Measurements from ENCODE around the gene EGLN3.

Gene EGLN3

DNA sequence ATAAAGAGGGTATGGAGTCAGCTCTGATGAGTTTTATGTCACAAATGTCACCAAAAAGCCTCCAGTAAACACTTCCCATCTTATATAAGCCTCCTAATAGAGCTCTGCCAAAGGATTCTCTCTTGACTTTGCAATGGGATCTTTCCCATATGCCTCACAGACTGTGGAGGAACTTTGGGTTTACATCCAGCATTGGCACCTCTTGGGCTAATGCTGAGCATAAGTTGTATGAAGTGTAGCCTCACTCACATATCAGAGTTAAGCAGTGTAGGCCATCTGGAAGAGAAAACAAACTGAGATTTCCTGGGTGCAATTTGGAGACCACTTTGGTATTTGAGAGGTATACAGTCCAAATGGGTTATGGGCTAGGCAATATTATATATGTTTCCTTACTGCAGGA is 24.9 kb downstream of the EGLN3 start:
- DNase-seq (ENCODE audit: low read depth) = no peak

GRCh38 chr14:33925235-33925634 is 25.6 kb downstream of the EGLN3 start:
- DNase-seq (ENCODE audit: low read depth) = no peak
- H3K4me3 ChIP-seq (ENCODE audit: low read length) = no peak overlapping the region
- TF ChIP-seq, protein P1, sequence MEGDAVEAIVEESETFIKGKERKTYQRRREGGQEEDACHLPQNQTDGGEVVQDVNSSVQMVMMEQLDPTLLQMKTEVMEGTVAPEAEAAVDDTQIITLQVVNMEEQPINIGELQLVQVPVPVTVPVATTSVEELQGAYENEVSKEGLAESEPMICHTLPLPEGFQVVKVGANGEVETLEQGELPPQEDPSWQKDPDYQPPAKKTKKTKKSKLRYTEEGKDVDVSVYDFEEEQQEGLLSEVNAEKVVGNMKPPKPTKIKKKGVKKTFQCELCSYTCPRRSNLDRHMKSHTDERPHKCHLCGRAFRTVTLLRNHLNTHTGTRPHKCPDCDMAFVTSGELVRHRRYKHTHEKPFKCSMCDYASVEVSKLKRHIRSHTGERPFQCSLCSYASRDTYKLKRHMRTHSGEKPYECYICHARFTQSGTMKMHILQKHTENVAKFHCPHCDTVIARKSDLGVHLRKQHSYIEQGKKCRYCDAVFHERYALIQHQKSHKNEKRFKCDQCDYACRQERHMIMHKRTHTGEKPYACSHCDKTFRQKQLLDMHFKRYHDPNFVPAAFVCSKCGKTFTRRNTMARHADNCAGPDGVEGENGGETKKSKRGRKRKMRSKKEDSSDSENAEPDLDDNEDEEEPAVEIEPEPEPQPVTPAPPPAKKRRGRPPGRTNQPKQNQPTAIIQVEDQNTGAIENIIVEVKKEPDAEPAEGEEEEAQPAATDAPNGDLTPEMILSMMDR (IDR thresholded peaks at IDR 0.05; ENCODE audit: insufficient read depth, low read depth, low read length, missing control alignments) = no peak

More for the DNA sequence above, 24.9 kb downstream of the EGLN3 start:
- TF ChIP-seq, protein P1 (IDR thresholded peaks at IDR 0.05; ENCODE audit: insufficient read depth, low read depth, low read length, missing control alignments) = no peak
- H3K4me3 ChIP-seq (ENCODE audit: low read length) = no peak overlapping the region

- TF ChIP-seq, protein P1 (IDR thresholded peaks at IDR 0.05; ENCODE audit: insufficient read depth, low read depth, low read length, missing control alignments) = no peak
- DNase-seq (ENCODE audit: low read depth) = no peak
- H3K4me3 ChIP-seq (ENCODE audit: low read length) = no peak overlapping the region
These were observed 26.2 kb downstream of the EGLN3 start for GRCh38 chr14:33924566-33925100.

- peak; percentile 69 for DNase-seq (ENCODE audit: low read depth)
- no peak overlapping the region for H3K4me3 ChIP-seq (ENCODE audit: low read length)
- TF ChIP-seq, protein P1 (IDR thresholded peaks at IDR 0.05; ENCODE audit: insufficient read depth, low read depth, low read length, missing control alignments) = no peak
These were observed 28.7 kb downstream of the EGLN3 start for GRCh38 chr14:33922125-33922524.

GRCh38 chr14:33918256-33918655 is 32.6 kb downstream of the EGLN3 start:
- TF ChIP-seq, protein P1 (IDR thresholded peaks at IDR 0.05; ENCODE audit: insufficient read depth, low read depth, low read length, missing control alignments) = no peak
- DNase-seq (ENCODE audit: low read depth) = no peak
- H3K4me3 ChIP-seq (ENCODE audit: low read length) = no peak overlapping the region

GRCh38 chr14:33917661-33918060 is 33.2 kb downstream of the EGLN3 start:
- no peak for DNase-seq (ENCODE audit: low read depth)
- TF ChIP-seq, protein P1 (IDR thresholded peaks at IDR 0.05; ENCODE audit: insufficient read depth, low read depth, low read length, missing control alignments) = no peak
- no peak overlapping the region for H3K4me3 ChIP-seq (ENCODE audit: low read length)

Measured in epithelial cell of esophagus (primary cell).